GM23248 (cell line): ENCODE results near the gene ATG10. TPM values are rescaled to one million over a fixed set of nuclear protein-coding genes. Genes with fewer than 3 reads are reported as not detected.

ENCODE experiments used
- DNase-seq: peaks from one replicate; pipeline ENCODE4 v3.0.0-alpha.2; 2015
- H2AFZ ChIP-seq: fragments of 200-600 bp; sonication (generic); 2 replicates; pipeline ENCODE4 v1.6.1; 2016; ENCODE audit warnings: antibody characterized with exemption
- H3F3A ChIP-seq: fragments of 200-600 bp; sonication (generic); 2 replicates; pipeline ENCODE4 v1.6.1; 2016; ENCODE audit warnings: mild to moderate bottlenecking, antibody characterized with exemption, mixed run types; ENCODE audit not compliant: insufficient read depth
- H3K27ac ChIP-seq: fragments of 200-600 bp; sonication (generic); 2 replicates; pipeline ENCODE4 v1.5.1; 2016; ENCODE audit warnings: mild to moderate bottlenecking
- H3K27me3 ChIP-seq: fragments of 200-600 bp; sonication (generic); replicated peaks from 2 replicates; pipeline ENCODE4 v1.6.1; 2016; ENCODE audit warnings: mild to moderate bottlenecking; ENCODE audit not compliant: insufficient read depth
- H3K36me3 ChIP-seq: fragments of 200-600 bp; sonication (generic); 2 replicates; pipeline ENCODE4 v1.6.1; 2016; ENCODE audit warnings: low read depth, mild to moderate bottlenecking
- H3K4me1 ChIP-seq: fragments of 200-600 bp; sonication (generic); 2 replicates; pipeline ENCODE4 v1.6.1; 2016; ENCODE audit warnings: mild to moderate bottlenecking; ENCODE audit not compliant: insufficient read depth
- H3K4me2 ChIP-seq: fragments of 200-600 bp; sonication (generic); one replicate; pipeline ENCODE4 v1.6.1; 2016; ENCODE audit warnings: mild to moderate bottlenecking; ENCODE audit not compliant: unreplicated experiment
- H3K4me3 ChIP-seq: fragments of 200-600 bp; sonication (generic); 2 replicates; pipeline ENCODE4 v1.5.1; 2016; ENCODE audit warnings: mild to moderate bottlenecking
- H3K79me2 ChIP-seq: fragments of 200-600 bp; sonication (generic); 2 replicates; pipeline ENCODE4 v1.6.1; 2016; ENCODE audit warnings: mild to moderate bottlenecking; ENCODE audit not compliant: insufficient read depth
- H3K9ac ChIP-seq: fragments of 200-600 bp; sonication (generic); 2 replicates; pipeline ENCODE4 v1.6.1; 2016; ENCODE audit warnings: mild to moderate bottlenecking
- H3K9me2 ChIP-seq: fragments of 200-600 bp; sonication (generic); 2 replicates; pipeline ENCODE4 v1.6.1; 2016; ENCODE audit warnings: mixed run types, mild to moderate bottlenecking, moderate library complexity; ENCODE audit not compliant: insufficient read depth
- H3K9me3 ChIP-seq: fragments of 200-600 bp; sonication (generic); one replicate; pipeline ENCODE4 v1.6.1; 2017; ENCODE audit warnings: low read depth
- H4K20me1 ChIP-seq: fragments of 200-600 bp; sonication (generic); 2 replicates; pipeline ENCODE4 v1.6.0; 2016; ENCODE audit not compliant: insufficient read depth
- EZH2 ChIP-seq: fragments of 200-600 bp; sonication (generic); IDR thresholded peaks from 2 replicates; pipeline ENCODE4 v1.6.1; 2018; ENCODE audit warnings: antibody characterized with exemption, mild to moderate bottlenecking; ENCODE audit not compliant: insufficient read depth, poor library complexity, severe bottlenecking
- EZH2phosphoT487 ChIP-seq: fragments of 200-600 bp; sonication (generic); IDR thresholded peaks from 2 replicates; pipeline ENCODE4 v1.6.1; 2018; ENCODE audit warnings: antibody characterized with exemption, moderate library complexity, mild to moderate bottlenecking, low read depth; ENCODE audit not compliant: insufficient read depth
- WGBS, 2 experiments: methylation state at CpG; one replicate each; pipeline ENCODE4 v1.1.6; 2015 to 2017; ENCODE audit warnings: low lambda C conversion rate in 2 of 2, low coverage in 1 of 2; ENCODE audit errors: missing lambda C conversion rate in 2 of 2; 5-methylcytosine and 5-hydroxymethylcytosine counted together
- in situ Hi-C: fragments of 300-500 bp; cut with MboI; formaldehyde crosslinking; loops from 2 replicates; pipeline ENCODE4 v1.15.0; 2020
- polyA plus RNA-seq: library from polyadenylated mRNA; unstranded; fragments of >200 nt; fragmentation: Nextera tagmentation; extraction: Ambion mirVana; gene quantifications from 2 replicates; pipeline ENCODE4 v1.2.1, GENCODE V29; 2016
- total RNA-seq: library from RNA; depleted of rRNA; stranded (reverse); fragments of >200 nt; shearing (Covaris generic); gene quantifications from 2 replicates; pipeline ENCODE4 v1.2.3, GENCODE V29; 2014

ATG10 gene
- total and polyA plus RNA-seq, 2 experiments from 2014 or later, result 6.5 to 9.0 TPM

DNA sequence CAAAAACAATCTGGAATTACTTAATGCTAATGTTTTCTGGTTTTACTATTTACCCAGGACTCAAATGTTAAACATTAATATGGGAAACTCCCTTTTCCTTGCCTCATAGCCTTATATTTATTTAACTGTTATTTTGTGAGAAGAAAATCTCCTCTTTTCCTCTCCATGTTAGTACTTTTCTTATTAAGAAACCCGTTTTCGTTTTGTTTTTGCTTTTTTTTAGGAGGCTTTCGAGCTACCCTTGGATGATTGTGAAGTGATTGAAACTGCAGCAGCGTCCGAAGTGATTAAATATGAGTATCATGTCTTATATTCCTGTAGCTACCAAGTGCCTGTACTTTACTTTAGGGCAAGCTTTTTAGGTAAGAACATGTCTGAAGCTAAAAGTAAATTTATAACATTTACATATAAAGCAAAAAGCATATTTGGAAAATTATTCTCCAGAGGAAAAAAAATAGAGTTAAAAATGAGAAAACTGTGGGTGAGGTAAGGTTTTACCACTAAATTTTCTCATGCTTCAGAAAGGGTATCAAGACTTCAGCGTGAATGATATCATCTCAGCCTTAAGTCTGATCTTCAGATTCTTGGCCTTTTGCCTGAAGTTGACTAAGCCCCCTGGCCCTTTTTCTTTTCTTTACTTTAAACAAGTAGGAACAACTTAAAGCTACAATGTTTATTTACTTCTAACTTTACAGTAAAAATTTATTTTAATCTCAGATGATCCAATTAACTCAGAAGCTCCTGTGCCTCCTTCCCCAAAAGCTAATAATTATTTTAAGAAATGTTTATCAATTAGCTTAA lies 192.6 kb downstream of the ATG10 start:
- H3K4me1 ChIP-seq, result peaks cover 39% of the 10 kb centered on the region
- H2AFZ ChIP-seq, result peak overlapping the region; percentile 16
- no peaks in the 10 kb centered on the region for H3K9me3 ChIP-seq
- WGBS, 2 experiments, result 19% methylated on average over 6 of the region's 6 CpGs
- H3K27me3 ChIP-seq, result no peaks in the 10 kb centered on the region
- no peaks in the 10 kb centered on the region for H3K9me2 ChIP-seq
- H3K9ac ChIP-seq, result peak overlapping the region; percentile 51
- H3F3A ChIP-seq, result peaks cover 36% of the 10 kb centered on the region
- in situ Hi-C loops, result loop anchor here (25.0 kb wide), 2 partner anchors 427 to 652 kb away; no protein-coding TSS in a partner anchor
- DNase-seq, result peak; percentile 84
- peak overlapping the region; percentile 70 for H3K27ac ChIP-seq
- H3K36me3 ChIP-seq, result no peaks in the 10 kb centered on the region
- TF ChIP-seq EZH2phosphoT487 (no peak), EZH2 (no peak)
- H3K79me2 ChIP-seq, result no peaks in the 10 kb centered on the region
- H3K4me3 ChIP-seq, result peak overlapping the region; percentile 23
- H3K4me2 ChIP-seq, result peak overlapping the region; percentile 78
- no peaks in the 10 kb centered on the region for H4K20me1 ChIP-seq

DNA sequence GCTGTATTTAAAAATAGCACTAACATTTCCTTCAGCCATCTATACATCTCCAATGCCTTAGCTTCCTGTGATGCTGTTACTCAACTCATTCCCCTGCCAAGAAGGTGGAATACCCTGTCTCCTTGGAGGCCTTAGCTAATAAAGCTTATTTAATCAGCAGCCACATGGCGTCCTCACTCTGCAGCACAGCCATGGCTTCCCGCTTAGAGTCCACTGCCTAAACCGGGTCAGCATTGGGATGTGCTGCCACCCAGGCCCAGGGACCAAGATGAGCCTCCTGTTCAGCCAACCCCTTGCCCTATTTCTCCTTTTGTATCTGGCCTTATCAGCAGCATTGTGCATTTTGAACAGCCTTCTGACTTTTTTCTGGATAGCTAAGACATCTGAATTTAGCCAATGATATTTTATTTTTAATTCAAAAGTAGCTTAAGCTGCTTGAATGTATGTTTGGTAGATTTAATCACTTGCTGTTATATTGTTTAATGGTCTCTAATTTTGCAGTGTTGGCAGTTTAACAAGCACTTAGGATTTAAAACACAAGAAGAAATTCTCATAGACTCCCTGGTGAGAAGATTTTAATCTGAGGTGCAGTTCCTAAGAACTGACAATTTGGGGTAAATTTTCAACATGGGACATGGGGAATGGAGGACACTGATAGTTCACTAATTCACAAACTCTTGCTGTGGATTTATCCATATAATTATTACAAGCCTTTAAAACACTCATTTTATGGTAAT lies 193.3 kb downstream of the ATG10 start:
- Histone ChIP-seq H3K4me1 (peaks cover 37% of the 10 kb centered on the region), H3K27me3 (no peaks in the 10 kb centered on the region), H3K4me3 (no peak overlapping the region), H4K20me1 (no peaks in the 10 kb centered on the region), H3K36me3 (no peaks in the 10 kb centered on the region), H3K9me3 (no peaks in the 10 kb centered on the region), H3K79me2 (no peaks in the 10 kb centered on the region), H3F3A (peaks cover 36% of the 10 kb centered on the region), H3K27ac (peak overlapping the region; percentile 70), H3K9me2 (no peaks in the 10 kb centered on the region), H2AFZ (no peak overlapping the region), H3K9ac (no peak overlapping the region), H3K4me2 (peak overlapping the region; percentile 78)
- in situ Hi-C loops, result loop anchor here (25.0 kb wide), 2 partner anchors 428 to 653 kb away; no protein-coding TSS in a partner anchor
- no peak for TF ChIP-seq EZH2
- no peak for TF ChIP-seq EZH2phosphoT487
- WGBS, 2 experiments, result 86 to 89% methylated on average over 3 of the region's 3 CpGs
- peak; percentile 34 for DNase-seq

GRCh38 chr5:82165740-82166530 lies 194.1 kb downstream of the ATG10 start:
- Histone ChIP-seq H3K27ac (peak overlapping the region; percentile 70), H3K9ac (no peak overlapping the region)
- 26 to 39% methylated on average over 3 of the region's 3 CpGs for WGBS, 2 experiments

More at GRCh38 chr5:82165740-82166530, 194.1 kb downstream of the ATG10 start:
- no peaks in the 10 kb centered on the region for H3K79me2 ChIP-seq
- no peaks in the 10 kb centered on the region for H3K9me3 ChIP-seq
- no peaks in the 10 kb centered on the region for H3K36me3 ChIP-seq
- TF ChIP-seq EZH2 (no peak), EZH2phosphoT487 (peak; percentile 87; the same call in 1 of the 2 replicates)
- no peaks in the 10 kb centered on the region for H3K27me3 ChIP-seq
- no peak overlapping the region for H2AFZ ChIP-seq
- peaks cover 37% of the 10 kb centered on the region for H3K4me1 ChIP-seq
- H3K9me2 ChIP-seq, result no peaks in the 10 kb centered on the region
- in situ Hi-C loops, result loop anchor here (25.0 kb wide), 2 partner anchors 429 to 654 kb away; no protein-coding TSS in a partner anchor
- no peaks in the 10 kb centered on the region for H4K20me1 ChIP-seq
- DNase-seq, result peak; percentile 97
- no peak overlapping the region for H3K4me3 ChIP-seq
- H3K4me2 ChIP-seq, result no peak overlapping the region
- H3F3A ChIP-seq, result peaks cover 32% of the 10 kb centered on the region
